WTC11 (cell line): ENCODE data around the gene DMD. TPM values are rescaled to one million over a fixed set of nuclear protein-coding genes. Genes with fewer than 3 reads are reported as not detected.
"Not testable (repeated sequence)": the region's sequence is repeated elsewhere in the genome, so short reads cannot be mapped to it uniquely, and the experiment has no call there.

Experiments used
- ATAC-seq: fragments of 200-7000 bp; cut with Tn5 transposase; 2 replicates; pipeline ENCODE4 v1.10.0; 2021; ENCODE audit warnings: mild to moderate bottlenecking, moderate library complexity
- CTCF ChIA-PET: fragments of 300-600 bp; sonication (Branson Sonifier 250); formaldehyde crosslinking; loops from one replicate; lab custom pipeline; 2021; ENCODE audit warnings: antibody characterized with exemption; lab: Charles Lee
- POLR2A ChIA-PET: fragments of 350-600 bp; sonication (Branson Sonifier 250); formaldehyde crosslinking; loops from one replicate; lab custom pipeline; 2021; ENCODE audit warnings: antibody characterized with exemption; lab: Charles Lee
- DNase-seq: peaks from one replicate; pipeline ENCODE4 v3.0.0; 2021; ENCODE audit warnings: low spot score
- H3K27ac Mint-ChIP-seq: 2 replicates; pipeline ENCODE4 v1.8.0; 2021; ENCODE audit warnings: mixed read lengths
- H3K27me3 Mint-ChIP-seq: 2 replicates; pipeline ENCODE4 v1.8.0; 2021; ENCODE audit warnings: low read depth, mild to moderate bottlenecking, moderate library complexity, mixed read lengths
- H3K36me3 Mint-ChIP-seq: 2 replicates; pipeline ENCODE4 v1.8.0; 2021; ENCODE audit warnings: mixed read lengths
- H3K4me1 Mint-ChIP-seq: 2 replicates; pipeline ENCODE4 v1.8.0; 2022; ENCODE audit warnings: mixed read lengths
- H3K4me3 Mint-ChIP-seq: 2 replicates; pipeline ENCODE4 v1.8.0; 2021; ENCODE audit warnings: mild to moderate bottlenecking, moderate library complexity, mixed read lengths
- H3K9me3 Mint-ChIP-seq: 2 replicates; pipeline ENCODE4 v1.8.0; 2021; ENCODE audit warnings: mixed read lengths
- AFF4 ChIP-seq: sonication (generic); formaldehyde crosslinking; IDR thresholded peaks from 2 replicates; pipeline ENCODE4 v1.8.1; 2023; ENCODE audit warnings: mild to moderate bottlenecking, missing genetic modification reagents, borderline replicate concordance
- E2F1 ChIP-seq: sonication (generic); formaldehyde crosslinking; IDR thresholded peaks from 2 replicates; pipeline ENCODE4 v1.8.0; 2022; ENCODE audit warnings: mild to moderate bottlenecking, missing genetic modification reagents
- E2F4 ChIP-seq: sonication (generic); formaldehyde crosslinking; IDR thresholded peaks from 2 replicates; pipeline ENCODE4 v1.8.1; 2022; ENCODE audit warnings: low read depth, mild to moderate bottlenecking, moderate library complexity, missing genetic modification reagents, borderline replicate concordance
- ELF4 ChIP-seq: sonication (generic); formaldehyde crosslinking; IDR thresholded peaks from 2 replicates; pipeline ENCODE4 v1.8.1; 2022; ENCODE audit warnings: low read depth, mild to moderate bottlenecking, moderate library complexity, missing genetic modification reagents
- FOXP1 ChIP-seq: sonication (generic); formaldehyde crosslinking; IDR thresholded peaks from 2 replicates; pipeline ENCODE4 v1.8.0; 2022; ENCODE audit warnings: missing genetic modification reagents, mild to moderate bottlenecking, moderate library complexity, borderline replicate concordance
- GABPB1 ChIP-seq: sonication (generic); formaldehyde crosslinking; IDR thresholded peaks from 2 replicates; pipeline ENCODE4 v1.8.1; 2023; ENCODE audit warnings: mild to moderate bottlenecking, missing genetic modification reagents
- GRHL2 ChIP-seq: fragments of 250-450 bp; sonication (Bioruptor Pico); IDR thresholded peaks from 2 replicates; pipeline ENCODE4 v1.8.0; 2022; ENCODE audit warnings: mild to moderate bottlenecking, moderate library complexity; ENCODE audit not compliant: insufficient replicate concordance, severe bottlenecking
- GTF2I ChIP-seq: fragments of 250-450 bp; sonication (Bioruptor Pico); conservative IDR thresholded peaks from 2 replicates; pipeline ENCODE4 v1.4.0; 2021; ENCODE audit warnings: mild to moderate bottlenecking
- IRF1 ChIP-seq: sonication (generic); formaldehyde crosslinking; IDR thresholded peaks from 2 replicates; pipeline ENCODE4 v1.8.0; 2023; ENCODE audit warnings: missing genetic modification reagents
- IRF2 ChIP-seq: sonication (generic); formaldehyde crosslinking; IDR thresholded peaks from 2 replicates; pipeline ENCODE4 v1.8.0; 2022; ENCODE audit warnings: low read depth, missing genetic modification reagents, borderline replicate concordance
- JAZF1 ChIP-seq: fragments of 250-450 bp; sonication (Bioruptor Pico); IDR thresholded peaks from 2 replicates; pipeline ENCODE4 v1.9.0; 2021; ENCODE audit warnings: moderate library complexity, mild to moderate bottlenecking, inconsistent platforms
- MXD4 ChIP-seq: fragments of 250-450 bp; sonication (Bioruptor Pico); IDR thresholded peaks from 2 replicates; pipeline ENCODE4 v1.8.0; 2021; ENCODE audit warnings: mild to moderate bottlenecking, moderate library complexity, borderline replicate concordance
- NFE2L1 ChIP-seq: sonication (generic); formaldehyde crosslinking; IDR thresholded peaks from 2 replicates; pipeline ENCODE4 v1.8.1; 2023; ENCODE audit warnings: missing genetic modification reagents
- NFYB ChIP-seq: sonication (generic); formaldehyde crosslinking; conservative IDR thresholded peaks from 2 replicates; pipeline ENCODE4 v1.8.0; 2022; ENCODE audit warnings: low read depth, missing genetic modification reagents
- PRDM15 ChIP-seq: sonication (generic); formaldehyde crosslinking; IDR thresholded peaks from 2 replicates; pipeline ENCODE4 v1.8.0; 2022; ENCODE audit warnings: missing genetic modification reagents
- RORB ChIP-seq: fragments of 250-450 bp; sonication (Bioruptor Pico); IDR thresholded peaks from 2 replicates; pipeline ENCODE4 v1.9.0; 2021; ENCODE audit warnings: mild to moderate bottlenecking
- SMAD4 ChIP-seq: sonication (generic); formaldehyde crosslinking; IDR thresholded peaks from 2 replicates; pipeline ENCODE4 v1.8.0; 2022; ENCODE audit warnings: mild to moderate bottlenecking, missing genetic modification reagents
- SOX15 ChIP-seq: fragments of 250-450 bp; sonication (Bioruptor Pico); IDR thresholded peaks from 2 replicates; pipeline ENCODE4 v1.9.0; 2021; ENCODE audit warnings: mild to moderate bottlenecking
- TEAD4 ChIP-seq: sonication (generic); formaldehyde crosslinking; IDR thresholded peaks from 2 replicates; pipeline ENCODE4 v1.8.0; 2022; ENCODE audit warnings: mild to moderate bottlenecking, missing genetic modification reagents
- ZNF121 ChIP-seq: sonication (generic); formaldehyde crosslinking; IDR thresholded peaks from 2 replicates; pipeline ENCODE4 v1.8.0; 2023; ENCODE audit warnings: missing genetic modification reagents
- ZNF671 ChIP-seq: fragments of 250-450 bp; sonication (Bioruptor Pico); IDR thresholded peaks from 2 replicates; pipeline ENCODE4 v1.8.0; 2021; ENCODE audit warnings: mild to moderate bottlenecking
- ZSCAN18 ChIP-seq: fragments of 250-450 bp; sonication (Bioruptor Pico); IDR thresholded peaks from 2 replicates; pipeline ENCODE4 v2.1.2; 2022; ENCODE audit warnings: mild to moderate bottlenecking, moderate library complexity
- total RNA-seq: library from RNA; stranded (reverse); gene quantifications from 3 replicates; pipeline ENCODE4 v1.2.3, GENCODE V29; 2021

The DMD gene
- total RNA-seq, 1 experiment from 2014 or later, result 9.1 TPM

- no peak for TF ChIP-seq SMAD4
- TF ChIP-seq SOX15, result no peak
- TF ChIP-seq ZNF121 (CRISPR knock-in tag), result no peak
These were observed 1730.7 kb downstream of the DMD start (continued) for GRCh38 chrX:31480696-31481095.

GRCh38 chrX:31471229-31471628 is 1740.1 kb downstream of the DMD start:
- Mint-ChIP-seq H3K4me1 (peaks cover 4% of the 10 kb centered on the region; the same call in 1 of the 2 replicates), H3K4me3 (no peak overlapping the region), H3K27me3 (no peaks in the 10 kb centered on the region), H3K36me3 (no peaks in the 10 kb centered on the region), H3K27ac (no peak overlapping the region), H3K9me3 (peaks cover 6% of the 10 kb centered on the region; the same call in 1 of the 2 replicates)
- ChIA-PET CTCF (no interaction called here), POLR2A (no interaction called here)
- TF ChIP-seq NFYB (no peak), GRHL2 (CRISPR knock-in tag) (no peak), GABPB1 (CRISPR knock-in tag) (no peak), E2F1 (CRISPR knock-in tag) (no peak), PRDM15 (CRISPR knock-in tag) (no peak), E2F4 (no peak), ELF4 (CRISPR knock-in tag) (no peak), FOXP1 (CRISPR knock-in tag) (no peak), IRF2 (CRISPR knock-in tag) (no peak), ZSCAN18 (CRISPR knock-in tag) (no peak), ZNF671 (CRISPR knock-in tag) (no peak), JAZF1 (CRISPR knock-in tag) (no peak), AFF4 (no peak), GTF2I (no peak), RORB (CRISPR knock-in tag) (no peak), MXD4 (CRISPR knock-in tag) (no peak), TEAD4 (CRISPR knock-in tag) (no peak), NFE2L1 (CRISPR knock-in tag) (no peak), IRF1 (CRISPR knock-in tag) (no peak)
- no peak for DNase-seq
- no peak for ATAC-seq

- H3K4me1 Mint-ChIP-seq, DNase-seq, H3K27ac Mint-ChIP-seq, H3K36me3 Mint-ChIP-seq, H3K9me3 Mint-ChIP-seq, POLR2A ChIA-PET, H3K4me3 Mint-ChIP-seq, H3K27me3 Mint-ChIP-seq, CTCF ChIA-PET, ATAC-seq: not testable (repeated sequence)
These were observed 1740.6 kb downstream of the DMD start for GRCh38 chrX:31470753-31471152.
